ENCODE data around the gene ASMTL.
"Not testable (repeated sequence)": the region's sequence is repeated elsewhere in the genome, so short reads cannot be mapped to it uniquely, and the experiment has no call there.

Gene ASMTL

DNA sequence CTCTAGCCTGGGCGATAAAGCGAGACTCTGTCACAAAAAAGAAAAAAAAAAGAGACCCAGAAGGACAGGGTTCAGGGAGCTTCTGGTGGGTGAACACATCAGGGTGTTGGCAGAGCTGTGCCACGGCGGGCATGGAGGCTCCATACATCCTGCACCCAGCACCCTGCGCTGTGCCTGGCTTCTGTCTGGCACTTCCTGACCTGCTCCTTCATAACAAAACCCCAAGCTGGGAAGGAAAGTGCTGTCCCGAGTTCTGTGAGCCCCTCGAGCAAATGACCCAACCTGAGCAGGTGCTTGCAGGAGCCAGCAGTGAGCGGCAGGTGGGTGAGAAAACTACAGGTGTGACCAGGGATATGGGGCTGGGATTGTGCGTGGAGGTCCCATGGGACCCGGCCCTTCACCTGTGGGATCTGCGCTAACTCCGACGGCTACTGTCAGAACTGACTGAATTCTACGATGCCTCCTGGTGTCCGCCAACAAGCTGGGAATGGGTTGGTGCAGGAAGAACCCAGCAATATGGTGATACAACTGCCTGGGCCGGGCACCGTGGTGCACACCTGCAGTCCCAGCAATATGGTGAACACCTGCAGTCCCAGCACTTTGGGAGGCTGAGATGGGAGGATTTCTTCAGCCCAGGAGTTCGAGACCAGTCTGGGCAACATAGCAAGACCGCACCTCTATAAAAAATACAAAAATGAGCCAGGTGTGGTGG, 18.9 kb downstream of the ASMTL start:
- no peak for DNase-seq (ENCODE audit: low read depth)

DNA sequence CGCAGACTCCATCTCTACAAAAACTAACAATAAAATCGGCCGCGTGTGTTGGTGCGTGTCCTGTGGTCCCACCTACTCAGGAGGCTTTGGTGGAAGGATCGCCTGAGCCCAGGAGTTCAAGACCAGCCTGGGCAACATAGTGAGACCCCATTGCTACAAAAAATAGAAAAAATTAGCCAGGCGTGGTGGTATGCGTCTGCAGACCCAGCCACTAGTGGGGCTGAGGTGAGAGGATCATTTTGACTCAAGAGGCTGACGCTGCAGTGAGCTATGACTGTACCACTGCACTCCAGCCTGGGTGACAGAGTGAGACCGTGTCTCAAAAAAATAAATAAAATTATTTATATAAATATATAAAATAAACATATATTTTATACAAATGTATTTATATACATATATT, 22.3 kb downstream of the ASMTL start:
- no peak for DNase-seq (ENCODE audit: low read depth)

DNA sequence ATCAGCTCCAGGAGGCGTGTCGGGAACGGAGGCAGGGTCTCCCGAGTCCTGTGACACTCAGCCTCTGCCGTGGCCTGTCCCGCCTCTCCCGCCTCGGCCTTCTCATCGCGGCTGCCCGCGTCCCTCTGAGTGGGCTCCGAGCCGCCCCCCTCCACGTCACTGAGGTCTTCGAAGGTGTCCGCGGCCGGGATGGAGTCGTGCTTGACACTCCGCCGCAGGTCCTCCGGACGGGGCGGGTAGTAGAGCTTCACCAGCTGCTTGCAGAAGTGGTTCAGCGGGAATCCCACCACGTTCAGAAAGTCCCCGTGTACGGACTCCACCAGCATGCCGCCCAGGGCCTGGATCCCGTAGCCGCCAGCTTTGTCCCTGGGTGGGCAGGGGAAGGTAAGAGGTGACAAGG, 25.0 kb downstream of the ASMTL start:
- no peak for DNase-seq (ENCODE audit: low read depth)

DNA sequence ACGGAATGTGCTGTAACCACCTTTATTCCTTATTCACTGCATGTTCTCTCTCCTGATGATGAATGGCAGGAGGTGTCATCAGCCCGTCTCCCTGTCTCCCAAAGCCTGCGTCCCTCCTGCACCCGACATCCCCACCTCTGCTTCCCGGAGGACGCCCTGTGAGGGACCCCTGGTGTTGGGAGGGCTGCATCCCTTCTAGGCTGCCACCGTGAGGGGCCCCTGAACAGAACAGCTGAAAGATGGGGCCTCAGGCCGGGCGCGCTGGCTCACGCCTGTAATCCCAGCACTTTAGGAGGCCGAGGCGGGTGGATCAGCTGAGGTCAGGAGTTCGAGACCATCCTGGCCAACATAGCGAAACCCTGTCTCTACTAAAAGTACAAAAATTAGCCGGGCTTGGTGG, 26.4 kb downstream of the ASMTL start:
- DNase-seq (ENCODE audit: low read depth): not testable (repeated sequence)

DNA sequence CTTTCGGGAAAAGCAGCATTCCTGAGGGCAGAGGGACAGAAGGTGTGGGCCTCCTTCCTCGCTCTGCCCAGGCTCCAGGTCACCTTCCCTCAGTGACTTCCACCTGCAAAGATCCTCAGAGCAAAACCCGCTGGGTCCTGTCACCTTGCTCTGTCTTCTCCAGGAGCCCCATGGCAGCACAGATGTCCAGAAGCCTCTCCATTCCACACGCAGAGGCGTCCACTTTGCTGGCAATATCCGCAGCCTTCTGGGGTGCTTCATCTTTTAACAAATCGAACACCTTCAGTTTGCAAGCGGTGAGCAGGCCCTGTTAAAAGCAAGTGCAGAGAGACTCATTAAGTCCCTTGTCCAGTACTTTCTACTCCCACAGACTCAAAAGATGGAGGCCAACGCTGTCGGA, 27.3 kb downstream of the ASMTL start:
- no peak for DNase-seq (ENCODE audit: low read depth)

DNA sequence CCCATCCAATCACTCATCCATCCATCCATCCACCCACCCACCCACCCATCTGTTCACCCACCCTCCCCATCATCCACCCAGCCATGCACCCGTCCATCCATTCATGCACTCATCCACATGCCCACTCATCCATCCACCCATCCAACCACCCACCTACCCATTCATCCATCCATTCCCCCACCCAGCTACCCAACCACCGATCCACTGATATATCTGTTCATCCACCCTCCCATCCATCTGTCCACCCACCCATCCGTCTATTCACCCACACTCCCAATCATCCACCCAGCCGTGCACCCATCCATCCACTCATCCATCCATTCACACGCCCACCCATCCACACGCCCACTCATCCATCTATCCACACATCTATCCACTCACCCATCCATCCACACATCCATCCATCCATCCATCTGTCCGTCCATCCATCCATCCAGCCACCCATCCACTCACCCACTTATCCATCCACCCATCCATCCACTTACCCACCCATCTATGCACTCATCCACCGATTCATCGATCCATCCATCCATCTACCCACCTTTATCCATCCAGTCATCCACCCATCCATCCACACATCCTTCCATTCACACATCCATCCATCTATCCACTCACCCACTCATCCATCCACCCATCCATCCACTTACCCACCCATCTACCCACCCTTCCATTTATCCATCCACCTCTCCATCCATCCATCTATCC, 28.4 kb downstream of the ASMTL start:
- no peak for DNase-seq (ENCODE audit: low read depth)

DNA sequence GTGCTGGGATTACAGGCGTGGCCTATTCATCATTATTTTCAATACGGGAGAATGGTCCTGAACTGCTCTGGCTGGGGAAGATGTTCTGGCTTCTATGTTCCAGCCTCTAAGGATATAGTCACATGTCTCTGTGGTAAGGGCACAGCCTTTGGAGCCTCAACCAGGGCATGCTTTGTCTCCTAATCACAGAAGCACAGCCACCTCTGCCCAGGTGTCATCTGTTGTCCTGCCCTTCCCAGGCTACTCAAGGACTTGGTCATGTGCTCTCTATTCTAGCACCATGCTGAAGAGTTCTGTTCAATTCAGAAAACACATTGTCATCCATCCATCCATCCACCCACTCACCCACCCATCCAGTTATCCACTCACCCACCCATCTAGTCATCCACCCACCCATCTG, 29.5 kb downstream of the ASMTL start:
- DNase-seq (ENCODE audit: low read depth): no peak

DNA sequence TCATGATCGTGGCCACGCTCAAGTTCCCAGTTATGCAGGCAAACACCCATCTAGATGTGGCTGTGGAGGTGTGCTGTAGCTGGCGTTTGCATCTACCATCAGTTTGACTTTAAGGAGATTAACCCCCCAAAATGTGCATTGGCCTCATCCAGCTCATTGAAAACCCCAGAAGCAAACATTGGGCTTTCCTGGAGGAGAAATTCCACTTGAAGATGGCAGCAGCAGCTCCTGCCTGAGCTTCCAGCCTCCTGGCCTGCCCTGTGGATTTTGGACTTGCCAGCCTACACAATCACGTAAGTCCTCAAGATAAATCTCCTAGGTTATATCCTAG, 30.6 kb downstream of the ASMTL start:
- no peak for DNase-seq (ENCODE audit: low read depth)

DNA sequence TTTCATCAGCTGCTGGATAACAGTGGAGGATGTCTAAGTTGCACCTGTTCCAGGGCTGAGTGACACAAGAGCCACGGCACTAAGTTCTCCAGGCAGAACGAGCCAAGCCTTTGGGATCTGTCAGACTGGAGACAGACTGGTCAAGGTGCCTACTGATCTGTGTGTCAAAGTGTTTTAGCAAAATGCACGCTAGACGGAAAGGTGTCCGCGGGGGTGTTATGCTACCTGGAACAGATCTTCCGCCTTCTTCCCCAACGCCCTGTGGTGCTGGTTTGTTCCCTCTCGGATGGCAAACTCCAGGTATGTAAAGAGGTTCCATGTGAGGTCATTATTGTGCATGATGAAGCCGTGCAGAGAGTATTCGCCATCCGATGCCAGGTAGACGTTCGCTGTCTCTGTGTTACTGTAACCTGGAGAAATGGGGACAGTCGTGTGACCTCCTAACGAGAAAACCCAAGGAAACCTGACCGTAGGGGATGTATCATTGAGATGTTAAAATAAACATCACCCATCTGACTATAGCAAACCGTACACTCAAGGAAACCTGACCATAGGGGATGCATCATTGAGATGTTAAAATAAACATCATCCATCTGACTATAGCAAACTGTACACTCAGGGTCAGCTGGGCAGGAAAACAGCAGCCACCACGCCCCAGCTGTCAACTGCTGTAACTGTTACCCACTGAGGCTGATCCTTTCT, 31.1 kb downstream of the ASMTL start:
- DNase-seq (ENCODE audit: low read depth): no peak

DNA sequence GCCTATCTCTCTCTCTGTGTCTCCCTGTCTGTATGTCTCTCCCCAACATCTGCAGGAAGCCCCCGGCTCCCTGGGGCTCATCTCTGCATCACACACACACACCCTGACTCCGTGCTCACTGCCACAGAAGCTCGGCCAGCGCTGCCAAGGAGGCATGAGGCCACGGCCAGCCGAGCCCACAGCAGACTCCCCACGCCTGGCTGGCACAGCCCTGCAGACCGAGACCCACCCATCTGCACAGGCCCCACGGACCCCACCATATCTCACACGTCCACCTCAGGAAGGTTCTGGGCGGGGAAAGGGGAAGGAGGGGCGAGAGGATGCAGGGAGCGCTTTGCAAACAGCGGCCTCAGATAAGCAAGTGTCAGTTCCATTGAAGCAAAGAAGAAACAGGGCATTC, 32.3 kb downstream of the ASMTL start:
- no peak for DNase-seq (ENCODE audit: low read depth)

DNA sequence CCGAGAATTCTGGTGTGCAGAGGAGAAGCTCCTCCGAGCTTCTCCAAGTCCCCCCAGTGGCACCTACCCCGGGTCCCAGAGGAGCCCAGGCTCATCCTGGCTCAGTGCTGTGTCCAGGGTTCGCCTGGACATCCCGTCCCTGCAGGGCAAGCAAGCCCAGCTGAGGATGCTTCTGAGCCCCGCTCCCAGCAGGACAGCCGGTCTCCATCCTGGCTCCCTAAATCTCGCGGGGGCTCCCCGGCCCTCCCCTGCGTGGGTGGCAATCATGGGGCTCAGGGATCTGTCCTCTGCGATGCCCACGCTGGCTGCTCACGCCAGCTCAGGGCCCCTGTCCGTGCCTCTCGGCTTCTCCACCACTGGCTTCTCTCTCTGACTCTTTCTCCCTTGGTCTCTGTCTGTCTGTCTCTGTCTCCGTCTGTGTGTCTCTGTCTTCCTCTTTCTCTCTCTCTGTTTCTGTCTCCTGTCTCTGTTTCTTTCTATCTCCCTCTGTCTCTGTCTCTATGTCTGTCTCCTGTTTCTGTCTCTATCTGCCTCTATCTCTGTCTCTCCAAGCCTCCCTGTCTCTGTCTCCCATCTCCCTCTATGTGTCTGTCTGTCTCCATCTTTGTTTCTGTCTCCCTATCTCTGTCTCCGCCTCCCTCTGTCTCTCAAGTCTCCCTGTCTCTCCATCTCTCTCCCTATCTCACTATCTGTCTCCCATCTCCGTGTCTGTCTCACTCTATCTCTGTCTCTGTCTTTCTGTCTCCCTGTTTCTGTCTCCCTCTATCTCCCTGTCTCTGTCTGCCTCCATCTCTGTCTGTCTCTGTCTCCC, 33.0 kb downstream of the ASMTL start:
- DNase-seq (ENCODE audit: low read depth): no peak

DNA sequence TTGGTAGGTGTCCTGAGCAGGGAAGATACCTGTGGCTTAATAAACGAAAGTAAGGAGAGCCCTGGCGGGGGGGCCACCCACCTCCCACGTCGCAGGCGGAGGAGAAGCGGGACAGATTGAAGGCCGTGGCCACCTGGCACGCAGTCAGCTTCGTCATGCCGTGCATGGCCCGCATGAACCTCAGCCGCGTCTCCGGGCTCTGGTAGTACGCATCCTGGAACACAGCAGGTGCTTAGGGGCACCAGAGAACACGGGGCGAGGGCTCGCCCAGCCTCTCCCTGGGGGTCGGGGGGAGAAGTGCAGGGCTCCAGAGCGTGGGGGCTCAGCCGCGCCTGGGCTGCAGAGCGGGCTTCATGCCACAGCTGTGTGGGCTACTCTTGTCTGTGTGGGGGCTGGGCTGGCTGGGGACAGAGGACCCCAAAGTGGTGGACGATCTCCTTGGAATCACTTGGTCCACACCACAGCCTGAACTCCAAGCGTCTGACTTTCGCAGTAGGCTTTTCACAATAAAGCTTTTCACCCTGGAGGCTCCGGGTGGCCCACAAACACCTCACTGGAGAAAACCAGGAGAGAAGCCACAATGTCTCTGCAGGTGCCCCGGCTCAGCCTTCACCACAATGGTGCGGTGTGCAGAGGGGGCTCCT, 33.7 kb downstream of the ASMTL start:
- no peak for DNase-seq (ENCODE audit: low read depth)

DNA sequence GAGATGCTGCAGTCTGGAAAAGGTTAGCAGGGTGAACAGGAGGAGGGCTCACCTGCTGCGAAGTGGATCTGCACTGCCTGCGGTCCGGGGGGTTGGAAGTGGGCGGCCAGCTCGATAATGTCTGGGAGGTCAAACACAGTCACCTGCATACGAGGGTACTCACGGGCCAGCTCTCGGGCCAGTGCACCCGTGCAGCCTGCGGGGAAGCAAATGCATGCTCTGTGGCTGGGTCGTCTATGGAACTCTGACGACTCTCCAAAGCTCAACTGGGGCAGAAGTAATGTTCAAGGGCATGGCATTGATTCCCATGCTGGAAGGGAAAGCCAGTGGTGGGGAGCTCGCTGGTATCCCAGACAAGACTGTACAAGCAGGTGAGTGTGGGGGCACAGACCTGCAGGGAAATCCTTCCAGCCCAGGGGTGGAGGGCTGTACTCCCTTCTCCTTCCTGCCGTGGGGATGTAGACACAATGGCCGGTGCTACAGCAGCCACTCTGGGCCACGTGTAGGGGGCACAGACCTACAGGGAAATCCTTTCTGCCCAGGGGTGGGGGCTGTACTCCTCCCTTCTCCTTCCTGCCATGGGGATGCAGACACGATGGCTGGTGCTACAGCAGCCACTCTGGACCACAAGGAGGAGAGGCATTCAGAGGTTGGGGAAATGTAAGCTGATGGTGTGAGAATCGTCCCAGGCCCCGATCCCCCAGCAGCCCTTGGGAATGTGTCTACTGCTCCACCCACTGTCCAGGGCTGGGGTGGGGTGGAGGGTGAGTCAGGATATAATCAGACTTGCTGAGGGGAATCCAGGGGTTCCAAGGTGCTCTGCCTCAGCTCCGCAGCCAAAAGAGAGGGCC, 34.6 kb downstream of the ASMTL start:
- no peak for DNase-seq (ENCODE audit: low read depth)

DNA sequence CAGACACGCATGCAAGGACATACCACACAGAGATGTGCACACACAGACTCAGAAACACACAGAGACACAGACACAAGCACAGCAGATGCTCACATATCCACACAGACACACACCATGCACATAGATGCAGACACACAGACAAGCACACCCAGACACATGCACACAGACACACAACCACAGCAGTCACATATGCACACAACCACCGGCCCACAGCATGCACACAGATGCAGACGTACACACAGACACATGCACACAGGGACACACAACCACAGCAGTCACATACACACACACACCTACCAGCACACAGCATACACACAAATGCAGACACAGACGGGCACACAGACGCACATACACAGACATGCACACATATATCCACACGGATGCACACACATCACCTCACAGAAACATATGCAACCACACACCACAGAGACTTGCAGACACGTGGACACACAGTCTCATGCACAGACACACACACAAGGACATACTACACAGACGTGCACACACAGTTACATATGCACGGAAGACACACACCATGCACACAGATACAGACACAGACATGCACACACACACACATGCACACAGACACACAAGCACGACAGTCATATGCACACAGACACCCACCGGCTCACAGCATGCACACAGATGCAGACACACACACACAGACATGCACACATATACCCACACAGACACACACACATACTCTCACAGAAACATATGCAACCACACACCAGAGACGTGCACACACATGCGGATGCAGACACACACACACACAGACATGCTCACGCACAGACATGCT, 35.5 kb downstream of the ASMTL start:
- DNase-seq (ENCODE audit: low read depth): no peak

DNA sequence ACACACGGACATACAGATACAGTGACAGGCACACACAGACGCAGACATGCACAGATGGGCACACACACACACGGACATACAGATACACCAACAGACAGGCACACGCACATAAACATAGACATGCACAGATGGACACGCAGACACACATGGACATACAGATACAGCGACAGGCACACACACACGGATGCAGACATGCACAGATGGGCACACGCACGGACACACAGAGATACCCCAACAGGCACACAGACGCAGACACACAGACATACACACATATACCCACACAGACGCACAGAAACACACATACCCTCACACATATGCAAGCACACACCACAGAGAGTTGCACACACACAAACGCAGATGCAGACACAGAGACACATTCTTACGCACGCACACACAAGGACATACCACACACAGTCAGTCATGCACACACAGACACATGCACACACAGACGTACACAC, 36.4 kb downstream of the ASMTL start:
- no peak for DNase-seq (ENCODE audit: low read depth)

DNA sequence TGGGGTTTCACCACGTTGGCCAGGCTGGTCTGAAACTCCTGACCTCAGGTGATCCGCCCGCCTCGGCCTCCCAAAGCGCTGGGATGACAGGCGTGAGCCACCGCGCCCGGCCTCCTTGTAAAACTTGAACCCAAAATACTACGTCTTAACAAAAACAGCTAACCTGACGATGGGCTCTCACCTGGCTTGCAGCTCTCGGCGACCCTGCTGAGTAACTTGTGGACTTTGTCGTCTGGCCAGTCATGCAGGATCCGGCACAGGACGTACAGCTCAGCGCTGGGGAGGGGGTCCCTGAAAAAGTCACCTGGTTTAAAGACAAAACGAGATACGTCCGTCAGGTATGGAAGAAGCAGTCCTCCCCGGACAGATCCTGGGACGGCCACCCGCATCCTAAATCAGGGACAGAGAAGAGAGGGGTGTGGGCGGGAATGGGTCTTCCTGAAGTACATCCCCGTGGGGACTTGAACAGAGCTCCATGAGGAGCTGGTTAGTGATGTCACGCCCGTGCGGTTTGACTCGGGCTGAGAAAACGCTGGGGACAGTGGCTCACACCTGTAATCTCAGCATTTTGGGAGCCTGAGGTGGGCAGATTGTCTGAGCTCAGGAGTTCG, 40.1 kb downstream of the ASMTL start:
- DNase-seq (ENCODE audit: low read depth): no peak

DNA sequence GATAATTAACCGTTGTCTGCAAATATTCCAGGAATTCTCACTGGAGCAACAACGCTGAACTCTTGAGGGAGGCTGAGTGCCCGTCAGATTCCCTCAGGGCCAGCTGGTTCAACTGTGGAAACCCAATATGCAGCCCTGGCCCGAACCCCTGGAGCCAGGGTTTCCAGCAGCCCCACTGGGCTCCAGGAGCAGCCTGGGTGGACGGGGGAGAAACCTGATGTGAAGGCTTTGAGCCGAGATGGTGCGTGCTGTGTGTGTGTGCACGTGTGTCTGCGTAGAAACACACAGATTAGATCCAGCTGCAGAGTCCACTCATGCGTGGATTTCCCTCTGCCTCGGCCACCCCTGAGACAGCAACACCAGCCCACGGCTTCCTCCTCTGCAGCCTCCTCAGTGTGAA, 41.4 kb downstream of the ASMTL start:
- no peak for DNase-seq (ENCODE audit: low read depth)

DNA sequence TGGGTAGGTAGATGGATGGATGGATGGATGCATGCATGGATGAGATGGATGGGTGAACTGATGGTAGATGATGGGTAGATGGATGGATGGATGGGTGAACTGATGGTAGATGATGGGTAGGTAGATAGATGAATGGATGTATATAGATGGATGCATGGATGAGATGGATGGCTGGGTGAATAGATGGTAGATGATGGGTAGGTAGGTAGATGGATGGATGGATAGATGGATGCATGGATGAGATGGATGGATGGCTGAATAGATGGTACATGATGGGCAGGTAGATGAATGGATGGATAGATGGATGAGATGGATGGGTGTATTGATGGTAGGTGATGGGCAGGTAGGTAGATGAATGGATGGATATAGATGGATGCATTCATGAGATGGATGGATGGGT, 45.7 kb downstream of the ASMTL start:
- no peak for DNase-seq (ENCODE audit: low read depth)

DNA sequence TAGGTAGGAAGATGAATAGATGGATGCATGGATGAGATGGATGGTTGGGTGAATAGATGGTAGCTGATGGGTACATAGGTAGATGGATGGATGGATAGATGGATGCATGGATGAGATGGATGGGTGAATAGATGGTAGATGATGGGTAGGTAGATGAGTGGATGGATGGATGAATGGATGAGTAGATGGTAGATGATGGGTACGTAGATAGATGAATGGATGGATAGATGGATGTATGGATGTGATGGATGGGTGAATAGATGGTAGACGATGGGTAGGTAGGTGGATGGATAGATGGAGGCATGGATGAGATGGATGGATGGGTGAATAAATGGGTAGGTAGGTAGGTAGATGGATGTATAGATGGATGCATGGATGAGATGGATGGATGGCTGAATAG, 46.9 kb downstream of the ASMTL start:
- DNase-seq (ENCODE audit: low read depth): not testable (repeated sequence)

DNA sequence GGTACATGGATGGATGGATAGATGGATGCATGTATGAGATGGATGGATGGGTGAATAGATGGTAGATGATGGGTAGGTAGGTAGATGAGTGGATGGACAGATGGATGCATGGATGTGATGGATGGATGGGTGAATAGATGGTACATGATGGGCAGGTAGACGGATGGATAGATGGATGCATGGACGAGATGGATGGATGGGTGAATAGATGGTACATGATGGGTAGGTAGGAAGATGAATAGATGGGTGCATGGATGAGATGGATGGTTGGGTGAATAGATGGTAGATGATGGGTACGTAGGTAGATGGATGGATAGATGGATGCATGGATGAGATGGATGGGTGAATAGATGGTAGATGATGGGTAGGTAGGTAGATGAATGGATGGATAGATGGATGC, 48.8 kb downstream of the ASMTL start:
- not testable (repeated sequence) for DNase-seq (ENCODE audit: low read depth)
